SU-DHL-6 (cell line): ENCODE measurements around the gene NPM1.

Source experiments
- CTCF ChIP-seq: fragments of 200-600 bp; sonication (generic); IDR thresholded peaks from one replicate; pipeline ENCODE4 v1.5.1; 2017; ENCODE audit warnings: antibody characterized with exemption, mild to moderate bottlenecking, low read length, moderate library complexity; ENCODE audit not compliant: insufficient read depth, poor library complexity, severe bottlenecking
- EZH2phosphoT487 ChIP-seq: fragments of 200-600 bp; sonication (generic), shearing (Covaris generic); conservative IDR thresholded peaks from 2 replicates; pipeline ENCODE4 v1.6.1; 2018; ENCODE audit warnings: mild to moderate bottlenecking, antibody characterized with exemption, low read length, moderate library complexity, mixed read lengths

- no peak for TF ChIP-seq CTCF
- no peak for TF ChIP-seq EZH2phosphoT487
These were observed 18.0 kb downstream of the NPM1 start for GRCh38 chr5:171405615-171406014.
